Mesothelial cell of epicardium (in vitro differentiated cells): ENCODE data around the gene KDM5C. TPM values are rescaled to one million over a fixed set of nuclear protein-coding genes. Genes with fewer than 3 reads are reported as not detected.

Experiments
- DNase-seq, 2 experiments: peaks; one replicate each; pipeline ENCODE4 v3.0.0; 2021; ENCODE audit warnings: low spot score in 2 of 2; ENCODE audit not compliant: unreplicated experiment in 2 of 2
- H3K27ac Mint-ChIP-seq: 2 replicates; pipeline ENCODE4 v1.8.0; 2021; ENCODE audit warnings: mixed read lengths
- H3K27me3 Mint-ChIP-seq: 2 replicates; pipeline ENCODE4 v1.8.0; 2021; ENCODE audit warnings: low read depth, mixed read lengths
- H3K36me3 Mint-ChIP-seq: 2 replicates; pipeline ENCODE4 v1.8.0; 2021; ENCODE audit warnings: mixed read lengths
- H3K4me1 Mint-ChIP-seq: 2 replicates; pipeline ENCODE4 v1.8.0; 2021; ENCODE audit warnings: mixed read lengths
- H3K4me3 Mint-ChIP-seq: 2 replicates; pipeline ENCODE4 v1.8.0; 2021; ENCODE audit warnings: mild to moderate bottlenecking, moderate library complexity, mixed read lengths
- H3K9me3 Mint-ChIP-seq: 2 replicates; pipeline ENCODE4 v1.8.0; 2021; ENCODE audit warnings: mixed read lengths
- total RNA-seq: library from RNA; stranded (reverse); gene quantifications from 3 replicates; pipeline ENCODE4 v1.2.1, GENCODE V29; 2021
- TF ChIP-seq, protein P1 (sequence below): fragments of 200-600 bp; sonication (generic); IDR thresholded peaks from one replicate; pipeline ENCODE4 v1.5.0; 2021; ENCODE audit warnings: antibody characterized with exemption; ENCODE audit not compliant: unreplicated experiment

The KDM5C gene
- 128 to 134 TPM (median 128 TPM) in 3 replicates for total RNA-seq

DNA sequence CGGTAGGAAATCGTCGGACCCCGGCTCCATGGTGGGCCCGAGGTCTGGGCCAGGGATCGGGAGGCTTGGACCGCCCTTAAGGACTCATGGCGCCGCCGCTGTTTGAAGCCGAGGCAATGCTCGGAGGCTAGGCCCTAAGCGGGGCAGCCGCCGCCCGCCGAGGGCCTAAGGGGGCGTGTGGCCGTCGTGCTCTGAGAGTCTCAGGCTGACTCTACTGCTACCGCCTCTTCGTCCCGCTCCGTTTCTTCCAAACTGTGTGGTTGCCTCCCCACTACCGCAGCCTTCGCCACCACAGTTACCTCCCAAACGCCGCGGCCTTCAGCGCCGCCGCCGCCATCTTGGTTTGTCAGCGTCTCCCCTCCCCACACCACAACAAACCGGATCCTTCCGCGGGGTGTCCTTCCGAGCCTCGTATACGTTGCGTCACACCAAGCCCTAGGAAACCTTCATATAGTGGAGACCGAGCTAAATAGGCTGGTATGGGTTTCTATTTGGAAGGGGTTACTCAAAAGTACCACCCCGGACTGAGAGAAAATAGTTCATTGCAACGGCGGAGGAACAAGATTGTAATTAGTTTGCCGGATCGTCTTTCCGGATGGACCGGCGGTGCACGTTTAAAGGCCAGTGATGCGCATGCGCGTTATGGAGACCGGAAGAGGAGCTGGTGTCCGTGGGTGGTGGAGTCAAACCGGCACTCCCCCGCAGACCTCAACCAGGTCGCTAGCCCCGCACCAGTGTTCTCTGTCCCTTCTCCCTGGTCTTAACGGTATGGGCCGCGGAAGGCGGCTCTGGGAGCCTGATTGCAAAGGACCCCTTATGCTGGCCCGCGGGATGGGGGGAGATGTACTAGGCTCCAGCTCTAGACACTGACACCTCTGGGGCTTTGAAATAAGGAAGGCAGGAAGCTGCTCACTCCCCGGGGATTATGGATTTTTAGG, at the start of gene KDM5C:
TSS of gene KDM5C (minus strand) at position 348 of the 938 bp plus-strand sequence. CDS start at position 30, 318 bp downstream.
- peak; percentile 74 to 84 for DNase-seq
- peaks cover 20% of the 10 kb centered on the region for H3K4me1 Mint-ChIP-seq

DNA sequence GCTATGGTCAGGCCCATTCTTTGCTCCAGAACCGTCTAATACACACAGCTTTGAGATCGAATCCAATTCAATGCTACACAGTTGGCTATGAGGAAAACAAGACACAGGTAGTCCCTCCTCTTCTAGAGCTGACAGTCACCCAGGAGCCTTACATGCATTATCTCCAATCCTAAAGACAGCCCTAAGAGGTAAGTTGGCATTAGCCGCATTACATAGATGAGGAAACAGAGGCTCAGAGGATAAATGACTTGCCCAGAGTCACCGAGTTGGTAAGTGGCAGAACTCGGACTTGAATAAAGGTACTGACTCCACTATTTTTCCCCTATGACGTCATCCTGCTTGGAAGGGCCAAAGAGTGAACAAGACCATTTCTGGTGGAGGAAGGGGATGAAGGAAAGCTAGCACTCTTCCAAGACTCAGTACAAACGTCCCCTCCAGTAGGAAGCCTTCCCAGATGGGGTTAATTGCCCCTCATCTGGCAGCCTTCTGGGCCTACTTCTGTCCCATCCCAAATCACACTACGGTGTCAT, 47.9 kb upstream of the KDM5C start:
- peaks cover 7% of the 10 kb centered on the region for H3K9me3 Mint-ChIP-seq
- no peaks in the 10 kb centered on the region for H3K27me3 Mint-ChIP-seq
- TF ChIP-seq, protein P1, sequence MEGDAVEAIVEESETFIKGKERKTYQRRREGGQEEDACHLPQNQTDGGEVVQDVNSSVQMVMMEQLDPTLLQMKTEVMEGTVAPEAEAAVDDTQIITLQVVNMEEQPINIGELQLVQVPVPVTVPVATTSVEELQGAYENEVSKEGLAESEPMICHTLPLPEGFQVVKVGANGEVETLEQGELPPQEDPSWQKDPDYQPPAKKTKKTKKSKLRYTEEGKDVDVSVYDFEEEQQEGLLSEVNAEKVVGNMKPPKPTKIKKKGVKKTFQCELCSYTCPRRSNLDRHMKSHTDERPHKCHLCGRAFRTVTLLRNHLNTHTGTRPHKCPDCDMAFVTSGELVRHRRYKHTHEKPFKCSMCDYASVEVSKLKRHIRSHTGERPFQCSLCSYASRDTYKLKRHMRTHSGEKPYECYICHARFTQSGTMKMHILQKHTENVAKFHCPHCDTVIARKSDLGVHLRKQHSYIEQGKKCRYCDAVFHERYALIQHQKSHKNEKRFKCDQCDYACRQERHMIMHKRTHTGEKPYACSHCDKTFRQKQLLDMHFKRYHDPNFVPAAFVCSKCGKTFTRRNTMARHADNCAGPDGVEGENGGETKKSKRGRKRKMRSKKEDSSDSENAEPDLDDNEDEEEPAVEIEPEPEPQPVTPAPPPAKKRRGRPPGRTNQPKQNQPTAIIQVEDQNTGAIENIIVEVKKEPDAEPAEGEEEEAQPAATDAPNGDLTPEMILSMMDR = no peak
- H3K4me1 Mint-ChIP-seq = no peaks in the 10 kb centered on the region
- H3K27ac Mint-ChIP-seq = no peak overlapping the region
- H3K4me3 Mint-ChIP-seq = no peak overlapping the region
- no peak for DNase-seq
- H3K36me3 Mint-ChIP-seq = peaks cover 2% of the 10 kb centered on the region

More for the DNA sequence above, at the start of gene KDM5C:
- H3K27ac Mint-ChIP-seq = peak within 1 kb of the TSS; percentile 100
- H3K4me3 Mint-ChIP-seq = peak within 1 kb of the TSS; percentile 97
- H3K36me3 Mint-ChIP-seq = no peaks in the 10 kb centered on the region
- TF ChIP-seq, protein P1 = no peak
- no peaks in the 10 kb centered on the region for H3K27me3 Mint-ChIP-seq
- peaks cover 4% of the 10 kb centered on the region for H3K9me3 Mint-ChIP-seq

DNA sequence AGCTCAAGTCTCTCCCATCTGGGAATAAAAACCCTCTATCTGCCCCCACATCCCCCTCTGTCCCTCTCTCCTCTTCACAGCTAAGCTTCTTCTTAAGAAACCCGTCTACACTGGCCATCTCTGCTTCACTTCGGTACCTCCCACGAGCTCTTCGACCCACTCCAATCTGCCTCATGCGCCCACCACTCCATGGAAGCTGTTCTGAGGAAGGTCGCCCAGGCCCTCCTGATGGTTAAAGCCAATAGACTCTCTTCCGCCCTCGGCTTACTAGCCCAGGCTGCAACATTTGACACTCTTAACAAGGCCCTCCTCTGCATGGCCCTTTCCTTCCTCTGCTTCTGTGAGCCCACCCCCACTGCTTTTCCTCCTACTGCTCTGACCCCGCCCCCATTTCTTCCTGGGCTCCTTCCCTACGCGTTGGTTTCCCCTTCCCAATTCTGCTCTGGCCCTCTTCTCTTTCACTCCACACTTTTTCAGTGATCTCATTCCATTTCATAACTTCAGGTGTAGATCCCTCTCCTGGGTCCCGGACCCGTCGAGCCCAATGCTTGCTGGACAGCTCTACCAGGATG, 44.6 kb upstream of the KDM5C start:
- no peak for DNase-seq

DNA sequence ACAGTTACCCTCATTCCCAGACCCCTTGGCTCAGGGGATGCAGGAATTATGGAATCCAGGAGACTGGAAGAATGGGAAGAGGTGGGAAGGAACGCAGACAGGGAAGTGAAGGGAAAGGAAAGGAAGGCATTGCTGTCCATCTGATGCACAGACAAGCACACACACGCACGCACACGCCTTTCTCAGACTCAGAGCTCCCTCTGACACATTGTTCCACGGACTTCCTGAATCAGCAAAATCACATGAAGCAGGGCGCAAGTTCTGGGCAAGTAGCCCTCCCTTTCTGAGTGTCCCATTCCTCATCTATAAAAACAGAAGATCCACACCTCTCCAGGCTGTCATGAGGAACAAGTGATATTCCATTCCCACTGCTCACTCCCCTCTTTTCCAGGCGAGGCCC, 43.2 kb upstream of the KDM5C start:
- DNase-seq = no peak
- TF ChIP-seq, protein P1 = no peak
- Mint-ChIP-seq H3K36me3 (peaks cover 6% of the 10 kb centered on the region), H3K4me3 (no peak overlapping the region), H3K9me3 (peaks cover 9% of the 10 kb centered on the region), H3K27me3 (no peaks in the 10 kb centered on the region), H3K4me1 (no peaks in the 10 kb centered on the region), H3K27ac (no peak overlapping the region)

More for the DNA sequence above, 44.6 kb upstream of the KDM5C start:
- H3K9me3 Mint-ChIP-seq = peaks cover 9% of the 10 kb centered on the region
- H3K27ac Mint-ChIP-seq = no peak overlapping the region
- H3K4me1 Mint-ChIP-seq = no peaks in the 10 kb centered on the region
- H3K27me3 Mint-ChIP-seq = no peaks in the 10 kb centered on the region
- TF ChIP-seq, protein P1 = no peak
- H3K4me3 Mint-ChIP-seq = no peak overlapping the region
- peaks cover 6% of the 10 kb centered on the region for H3K36me3 Mint-ChIP-seq

DNA sequence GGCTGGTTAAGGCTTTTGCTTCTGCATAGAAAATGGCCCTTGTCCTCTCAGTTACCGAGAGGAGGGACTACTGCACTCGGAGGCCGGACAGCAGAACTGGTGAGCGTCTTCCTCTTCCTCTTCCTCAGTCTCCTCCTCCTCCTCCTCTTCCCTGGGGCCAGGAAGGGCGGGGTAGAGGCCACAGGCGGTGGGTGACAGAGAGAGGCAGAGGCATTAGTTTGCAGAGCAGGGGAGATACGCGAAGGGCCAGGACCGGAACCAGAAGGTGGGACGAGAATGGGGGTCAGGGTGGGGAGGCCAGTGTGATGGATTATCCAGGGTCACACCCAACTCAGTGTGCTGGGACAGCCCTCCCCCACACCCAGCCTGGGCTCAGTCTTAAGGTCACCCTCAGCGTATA, 41.9 kb upstream of the KDM5C start:
- Mint-ChIP-seq H3K9me3 (peaks cover 9% of the 10 kb centered on the region), H3K27ac (no peak overlapping the region), H3K4me3 (no peak overlapping the region), H3K27me3 (no peaks in the 10 kb centered on the region), H3K4me1 (no peaks in the 10 kb centered on the region), H3K36me3 (peaks cover 6% of the 10 kb centered on the region)
- no peak for DNase-seq
- TF ChIP-seq, protein P1 = no peak
